Central memory CD4-positive, alpha-beta T cell (primary cell): ENCODE data around the gene GAPDHS.

Experiments used
- DNase-seq: peaks from one replicate; pipeline ENCODE4 v3.0.0; 2022

The GAPDHS gene

DNA sequence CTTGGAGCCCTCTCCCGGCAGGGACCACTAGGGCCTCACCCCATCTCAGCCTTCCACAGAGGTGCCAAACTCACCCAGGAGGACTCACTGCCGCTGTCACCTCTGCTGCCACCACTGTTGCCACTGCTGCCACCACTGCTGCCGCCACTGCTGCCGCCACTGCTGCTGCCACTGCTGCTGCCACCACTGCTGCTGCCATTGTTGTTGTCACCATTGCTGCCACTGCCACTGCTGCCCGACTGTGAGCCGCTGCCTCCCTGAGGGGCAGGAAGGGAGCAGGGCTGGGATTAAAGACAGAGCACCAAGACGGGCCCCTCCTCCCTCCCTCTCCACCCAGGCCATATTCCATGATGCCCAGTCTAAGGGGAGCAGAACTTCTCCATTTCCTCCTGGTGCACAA is 21.9 kb upstream of the GAPDHS start:
- DNase-seq = no peak

DNA sequence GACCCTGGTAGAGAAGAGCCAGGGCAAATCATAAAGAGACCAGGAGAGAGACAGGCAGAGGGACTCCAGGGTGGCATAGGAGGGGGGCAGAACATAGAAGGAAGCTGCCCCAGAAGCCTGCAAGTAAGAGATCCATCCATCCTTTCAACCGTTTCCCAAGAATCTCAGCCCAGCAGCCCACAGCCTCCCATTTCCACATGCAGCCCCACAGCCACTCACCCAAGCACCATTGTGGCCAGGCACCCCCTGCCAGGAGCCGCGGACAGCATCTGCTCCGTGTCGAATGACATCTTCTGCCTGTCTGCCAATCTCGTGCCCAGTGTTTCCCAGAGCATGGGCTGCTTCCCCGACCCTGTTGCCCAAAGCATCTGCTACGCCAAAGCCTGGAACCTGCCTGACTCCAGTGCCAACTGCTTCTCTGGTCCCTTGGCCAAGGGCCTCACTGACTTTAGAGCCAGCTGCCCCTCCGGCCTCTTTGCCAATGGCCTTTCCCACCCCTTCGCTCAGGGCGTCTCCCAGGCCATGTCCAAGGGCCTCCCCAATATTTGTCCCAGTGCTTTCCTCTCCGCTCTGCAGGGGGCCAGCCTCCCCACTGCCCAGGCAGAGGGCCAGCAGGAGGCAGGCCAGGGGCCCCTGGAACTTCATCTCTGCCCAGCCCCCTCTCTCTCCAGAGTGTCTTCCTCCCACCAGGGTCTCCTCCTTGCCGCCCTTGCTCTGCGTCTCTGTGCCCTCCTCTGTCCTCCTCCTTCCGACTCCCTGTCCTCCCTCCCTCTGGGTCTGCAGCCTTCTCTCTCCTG is 20.2 kb upstream of the GAPDHS start:
- no peak for DNase-seq

- DNase-seq = no peak
These were observed 19.5 kb upstream of the GAPDHS start, which contains the start of gene DMKN for GRCh38 chr19:35513628-35514281. DMKN (minus strand) TSS chr19:35513649; CDS start chr19:35513475, 174 bp downstream.

GRCh38 chr19:35514282-35514809 is 18.9 kb upstream of the GAPDHS start:
- DNase-seq = no peak

GRCh38 chr19:35516310-35516709 is 16.9 kb upstream of the GAPDHS start:
- no peak for DNase-seq

- DNase-seq = no peak
These were observed 15.9 kb upstream of the GAPDHS start for GRCh38 chr19:35517342-35517741.

- no peak for DNase-seq
These were observed 14.9 kb upstream of the GAPDHS start for GRCh38 chr19:35518313-35518712.

DNA sequence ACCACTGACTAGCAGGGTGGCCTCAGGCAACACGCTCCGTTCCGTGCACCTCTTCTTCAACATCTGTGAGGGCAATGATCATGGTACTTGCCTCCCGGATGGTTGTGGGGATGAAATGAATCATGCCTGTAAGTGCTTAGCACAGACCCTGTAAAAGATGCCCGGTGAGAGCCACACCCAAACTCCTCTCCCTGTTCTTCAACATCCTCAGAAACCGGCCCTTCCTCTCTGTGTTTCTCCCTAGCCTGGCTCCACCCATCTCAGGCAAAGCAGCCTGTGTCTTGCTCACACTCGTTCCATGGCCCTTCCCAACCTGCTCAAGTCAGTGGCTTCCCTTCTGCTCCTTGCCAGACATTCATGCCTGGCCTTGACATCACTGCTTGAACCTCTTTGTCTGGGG is 14.0 kb upstream of the GAPDHS start:
- no peak for DNase-seq

- no peak for DNase-seq
These were observed 12.0 kb upstream of the GAPDHS start for GRCh38 chr19:35521124-35521743.

- no peak for DNase-seq
These were observed 10.4 kb upstream of the GAPDHS start for GRCh38 chr19:35522745-35523327.

- DNase-seq = no peak
These were observed 8.9 kb upstream of the GAPDHS start for GRCh38 chr19:35524181-35524837.

DNA sequence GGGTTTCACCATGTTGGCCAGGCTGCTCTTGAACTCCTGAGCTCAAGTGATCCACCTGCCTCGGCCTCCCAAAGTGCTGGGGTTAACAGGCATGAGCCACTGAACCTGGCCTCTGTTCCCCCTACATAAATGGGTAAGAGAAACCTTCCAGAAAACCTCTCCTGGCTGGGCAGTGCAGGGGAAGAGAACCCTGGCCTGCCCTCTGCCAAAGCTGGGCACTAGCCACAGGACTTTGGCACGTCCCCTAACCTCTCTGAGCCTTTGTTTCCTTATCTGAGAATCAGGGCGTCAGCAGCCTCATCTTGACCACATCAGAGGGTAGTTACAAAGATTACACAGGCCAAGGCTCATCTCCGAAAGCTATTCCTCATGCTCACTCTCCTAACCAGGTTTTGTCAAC is 7.4 kb upstream of the GAPDHS start:
- DNase-seq = no peak

DNA sequence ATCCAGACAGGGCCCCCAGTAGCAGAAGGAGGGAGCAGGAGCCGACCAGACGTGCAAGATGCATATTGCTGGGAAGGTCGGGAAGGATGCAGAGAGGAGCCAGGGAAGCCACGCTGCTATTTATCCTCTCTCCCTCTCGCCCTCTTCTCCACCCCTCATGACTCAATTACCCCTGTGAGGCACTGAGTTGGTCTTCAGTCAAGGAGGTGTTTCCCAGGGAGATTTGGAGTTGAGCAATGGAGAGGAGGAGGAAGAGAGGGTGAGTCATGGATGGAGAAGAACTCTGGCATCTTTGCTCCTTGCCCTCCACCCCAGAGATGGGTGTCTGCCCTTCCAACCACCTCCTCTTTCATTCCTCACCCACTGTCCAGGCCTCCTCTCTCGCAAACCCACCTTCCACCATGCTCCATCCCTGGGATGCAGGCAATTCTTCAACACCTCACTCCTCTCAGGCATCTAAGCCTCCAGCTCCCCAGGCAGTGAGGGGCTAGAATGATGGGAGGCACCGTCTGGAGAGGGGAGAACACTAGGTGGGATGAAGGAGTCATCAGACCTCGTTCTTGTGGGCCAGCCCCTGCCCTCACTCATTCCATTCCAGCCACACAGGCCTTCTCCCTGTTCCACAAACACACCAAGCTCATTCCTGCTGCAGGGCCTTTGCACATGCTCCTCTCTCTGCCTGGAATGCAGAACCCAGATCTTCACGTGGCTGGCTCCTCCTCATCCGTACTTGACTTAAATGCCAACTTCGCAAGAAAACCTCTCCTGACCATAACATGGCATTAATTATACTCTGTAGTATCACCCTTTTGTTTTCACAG is 4.8 kb upstream of the GAPDHS start, which contains the start of gene SBSN:
Gene SBSN, minus strand, starts transcription at position 94 of the 821 bp plus-strand sequence. Its CDS starts 30 bp downstream, at position 64.
- DNase-seq = no peak

DNA sequence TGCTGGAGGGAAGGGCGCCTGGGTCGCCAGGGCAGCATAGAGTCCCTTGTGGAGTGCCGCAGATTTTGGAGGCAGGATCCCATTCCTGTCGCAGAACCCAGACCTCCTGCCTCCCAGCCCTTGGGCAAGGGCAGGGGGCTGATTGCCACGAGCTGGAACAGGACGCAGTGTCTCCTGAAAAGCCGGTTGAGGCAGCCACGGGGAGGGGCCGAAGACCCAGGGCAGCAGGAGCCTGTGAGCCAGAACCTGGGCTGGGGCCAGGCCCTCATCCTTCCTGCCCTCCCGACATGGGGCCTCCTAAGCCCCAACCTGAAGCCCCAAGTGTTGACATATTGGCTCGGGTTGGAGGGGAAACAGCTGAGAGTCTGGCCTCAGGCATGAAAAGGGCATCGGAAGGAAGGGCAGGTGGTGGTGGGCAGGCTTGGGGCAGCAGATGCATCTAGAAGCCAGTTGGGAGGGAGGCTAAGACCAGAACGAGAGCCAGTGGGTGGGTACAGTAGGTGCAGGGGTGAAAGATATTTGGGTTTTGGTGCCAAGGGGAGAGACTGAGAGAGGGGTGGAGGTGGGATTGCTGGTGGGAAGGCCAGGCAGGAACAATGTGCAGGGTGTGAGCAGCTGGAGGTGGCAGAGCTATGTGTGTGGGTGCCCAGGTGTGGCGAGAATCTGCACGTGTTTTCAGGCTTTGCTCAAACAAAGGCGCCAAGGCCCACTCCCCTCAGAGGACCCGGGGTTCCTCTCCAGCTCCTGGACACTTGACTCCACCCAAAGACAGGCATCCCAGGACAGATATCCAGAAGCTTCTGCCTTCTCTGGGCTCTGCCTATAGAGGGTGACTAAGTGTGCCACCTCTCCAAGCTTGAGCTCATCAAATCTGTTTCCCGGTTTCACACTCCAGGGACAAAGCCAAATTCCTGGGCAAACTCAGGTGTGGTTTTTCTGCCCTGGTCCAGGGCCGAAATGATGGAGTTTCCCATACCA is 3.7 kb upstream of the GAPDHS start:
- no peak for DNase-seq

DNA sequence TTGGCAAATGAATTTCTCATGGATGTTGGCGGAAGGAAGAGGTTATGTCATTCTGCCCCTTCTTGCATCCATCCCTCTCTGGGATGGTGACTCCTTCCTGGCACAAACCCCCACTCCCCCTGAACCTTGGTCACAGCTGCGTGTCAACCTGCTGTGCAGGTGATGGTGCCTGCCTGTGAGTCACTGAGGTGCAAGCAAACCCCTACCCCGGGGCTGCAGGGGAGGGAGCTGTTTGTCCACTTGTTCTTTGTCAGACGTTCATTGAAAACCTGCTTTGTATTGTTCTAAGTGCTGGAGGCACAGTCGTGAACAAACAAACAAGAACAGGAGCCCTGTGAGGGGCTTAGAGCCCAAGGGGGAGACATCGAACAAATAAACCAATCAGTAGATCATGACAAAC is 2.0 kb upstream of the GAPDHS start:
- DNase-seq = no peak

DNA sequence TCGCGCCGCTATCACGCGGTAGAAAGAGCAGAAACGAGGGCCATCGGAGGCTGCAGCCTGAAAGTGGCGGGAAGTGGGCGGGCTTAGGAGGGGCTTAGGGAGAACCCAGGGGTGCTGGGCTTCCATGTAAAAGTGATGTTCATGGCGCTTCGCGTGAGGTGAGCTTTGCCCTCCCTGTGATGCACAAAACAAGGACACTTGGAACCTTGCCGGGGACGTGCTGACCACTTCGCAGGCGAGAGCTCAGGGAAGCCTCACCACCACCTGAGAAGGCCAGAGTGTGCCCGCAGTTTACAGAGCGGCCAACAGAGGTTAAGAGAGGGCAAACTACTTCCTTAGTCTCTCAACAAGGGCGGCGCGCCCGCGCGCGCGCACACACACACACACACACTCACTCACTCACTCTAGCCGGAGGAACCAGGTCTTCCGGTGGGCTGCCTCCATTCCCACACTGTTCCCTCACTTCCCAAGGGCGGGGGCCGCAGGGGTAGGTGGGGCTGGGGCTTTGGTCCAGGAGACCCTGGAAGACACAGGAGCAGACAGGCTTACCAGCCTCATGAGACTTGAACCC is 651 bp downstream of the GAPDHS start:
- no peak for DNase-seq

DNA sequence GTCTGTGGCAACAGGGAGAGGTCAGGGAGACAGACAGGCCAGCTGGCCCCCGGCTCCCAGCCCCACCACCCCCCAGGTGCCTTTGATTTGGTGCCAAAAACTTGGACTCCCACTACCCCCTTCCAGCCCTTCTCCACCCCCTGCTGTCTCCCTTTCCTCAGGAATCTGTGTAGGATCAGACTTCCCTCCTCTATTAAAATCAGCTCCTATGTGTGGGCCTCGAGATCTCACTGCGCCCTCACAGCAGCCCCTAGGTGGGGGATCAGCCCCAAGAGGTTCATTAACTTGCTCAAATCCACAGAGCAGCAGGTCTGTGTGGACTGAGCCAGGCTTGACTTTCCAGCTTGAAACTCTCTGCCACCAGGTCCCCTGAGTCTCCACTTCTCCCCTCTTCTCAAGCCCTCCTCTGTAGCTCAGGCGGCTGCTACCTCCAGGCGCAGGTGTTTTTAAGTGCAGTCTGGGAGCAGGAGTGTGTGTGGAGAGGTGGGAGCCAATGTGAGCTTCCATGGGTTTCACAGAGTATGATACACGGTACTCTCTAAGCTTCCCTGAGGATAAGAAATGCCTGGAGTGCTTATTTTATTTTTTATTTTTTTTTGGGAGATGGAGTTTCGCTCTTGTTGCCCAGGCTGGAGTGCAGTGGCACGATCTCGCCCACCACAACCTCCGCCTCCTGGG is 1.7 kb downstream of the GAPDHS start:
- DNase-seq = no peak

GRCh38 chr19:35539314-35539713 is 6.1 kb downstream of the GAPDHS start:
- no peak for DNase-seq

DNA sequence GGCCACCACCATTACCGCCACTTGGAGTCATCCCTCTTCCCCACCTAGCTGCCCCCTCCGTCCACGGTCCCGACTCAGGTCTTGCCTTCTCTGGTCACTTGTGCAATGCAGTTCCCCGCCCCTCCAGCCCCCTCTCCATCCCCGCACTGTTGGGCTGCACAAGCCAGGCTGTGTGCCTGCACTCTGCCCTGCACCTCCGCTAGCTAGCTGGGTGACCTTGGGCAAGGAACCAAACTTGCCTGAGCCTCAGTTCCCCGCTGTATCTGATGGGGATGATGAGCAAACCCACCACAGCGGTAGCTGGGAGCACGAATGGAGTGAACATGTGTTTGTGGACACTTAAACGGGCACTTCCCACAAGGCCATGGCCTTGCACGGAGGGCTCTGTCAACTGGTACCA is 6.6 kb downstream of the GAPDHS start:
- DNase-seq = no peak
